Stomach (tissue), 9 donors: Measurements from ENCODE around the gene CACNG4. TPM values are rescaled to one million over a fixed set of nuclear protein-coding genes. Genes with fewer than 3 reads are reported as not detected.
A peak's percentile ranks its signal among the peaks of the same experiment; 100 is the strongest.

ENCODE experiments used
- DNase-seq, 2 donors: peaks; one replicate each; pipeline versions ENCODE4 v3.0.0 to v3.0.0-alpha.2; 2013 to 2019
- H3K27ac ChIP-seq, 5 donors: fragments of 200-600 bp in 4 of 5; sonication (generic) in 4 of 5; one replicate each; pipeline ENCODE4 v1.5.1; 2013 to 2019; ENCODE audit warnings: mild to moderate bottlenecking in 1 of 5, moderate library complexity in 1 of 5
- H3K27me3 ChIP-seq, 3 donors: fragments of 200-600 bp; sonication (generic); one replicate each; pipeline ENCODE4 v1.5.1; 2017 to 2019; ENCODE audit warnings: mixed run types in 1 of 3
- H3K36me3 ChIP-seq, 4 donors: fragments of 200-600 bp; sonication (generic); 1 replicate in 3 of 4; 2 replicates in 1 of 4; pipeline ENCODE4 v1.5.1; 2016 to 2019
- H3K4me1 ChIP-seq, 4 donors: fragments of 200-600 bp; sonication (generic); one replicate each; pipeline ENCODE4 v1.5.1; 2016 to 2019
- H3K4me3 ChIP-seq, 4 donors: fragments of 200-600 bp; sonication (generic) in 3 of 4; one replicate each; pipeline ENCODE4 v1.5.1; 2016 to 2019; ENCODE audit warnings: mild to moderate bottlenecking in 1 of 4
- H3K9me3 ChIP-seq, 4 donors: fragments of 200-600 bp; sonication (generic); one replicate each; pipeline ENCODE4 v1.5.1; 2016 to 2019
- CTCF ChIP-seq, 7 experiments: fragments of 450-650 bp in 4 of 7; fragments of 200-600 bp in 3 of 7; sonication (generic) in 3 of 7; IDR thresholded peaks; one replicate each; pipeline ENCODE4 v1.5.1; 2016 to 2019; ENCODE audit warnings: antibody characterized with exemption in 7 of 7, control low read depth in 2 of 7, mild to moderate bottlenecking in 1 of 7
- EP300 ChIP-seq: sonication (generic); formaldehyde crosslinking; IDR thresholded peaks from one replicate; pipeline ENCODE4 v1.6.1; 2017; ENCODE audit warnings: antibody characterized with exemption
- POLR2A ChIP-seq, 4 donors: fragments of 450-650 bp; IDR thresholded peaks; one replicate each; pipeline ENCODE4 v1.6.1; 2016; ENCODE audit warnings: antibody characterized with exemption in 4 of 4, control low read depth in 2 of 4, mild to moderate bottlenecking in 1 of 4, moderate library complexity in 1 of 4
- POLR2AphosphoS5 ChIP-seq, 3 donors: sonication (generic); formaldehyde crosslinking; IDR thresholded peaks; one replicate each; pipeline ENCODE4 v1.6.1; 2016; ENCODE audit warnings: antibody characterized with exemption in 3 of 3
- WGBS, 5 donors: extraction: QIAGEN DNeasy Blood & Tissue Kit in 3 of 5; methylation state at CpG; one replicate each; pipeline versions ENCODE4 v1.1.5 to v1.1.7; 2013 to 2018; 5-methylcytosine and 5-hydroxymethylcytosine counted together
- intact Hi-C: fragments of 100-400 bp; cut with DNase I; formaldehyde crosslinking; loops from one replicate; pipeline ENCODE4 v1.15.1; 2023; ENCODE audit warnings: low total_unique reads
- polyA plus RNA-seq, 3 donors: library from polyadenylated mRNA; stranded (reverse); fragments of 200-250 nt; gene quantifications; one replicate each; pipeline ENCODE4 v1.2.3, GENCODE V29; 2013
- total RNA-seq, 5 donors: library from RNA; depleted of rRNA; stranded (reverse); fragments of >200 nt; gene quantifications; one replicate each; pipeline versions ENCODE4 v1.1.0 to v1.2.3, GENCODE V29; 2014 to 2016
- donor health status: healthy with polysubstance abuse.
- donor health status: Bipolar disorder and iron deficiency.
- donor health status: healthy.

CACNG4 gene
- total and polyA plus RNA-seq, 8 donors = 0.15 to 8.8 (median 0.96) TPM; not detected in 2

GRCh38 chr17:66966298-66966697 is 1.8 kb downstream of the CACNG4 start:
- Histone ChIP-seq H3K27me3 (peaks cover 0 to 95% (median 46%) of the 10 kb centered on the region in 3 donors), H3K4me1 (peaks cover 18 to 39% (median 29%) of the 10 kb centered on the region in 4 donors)

GRCh38 chr17:66966704-66967418 is 2.4 kb downstream of the CACNG4 start:
- TF ChIP-seq POLR2AphosphoS5 (IDR thresholded peaks at IDR 0.05) (no peak), EP300 (no peak), POLR2A (IDR thresholded peaks at IDR 0.05) (no peak), CTCF (IDR thresholded peaks at IDR 0.05) (no peak)
- no peaks in the 10 kb centered on the region for H3K36me3 ChIP-seq
- WGBS, 5 donors = 70 to 84% (median 78%) methylated on average over 8 to 9 of the region's 9 CpGs
- H3K27me3 ChIP-seq = peaks cover 0 to 95% (median 46%) of the 10 kb centered on the region in 3 donors
- no peak for DNase-seq
- H3K27ac ChIP-seq = no peak overlapping the region
- no peaks in the 10 kb centered on the region for H3K9me3 ChIP-seq
- peak overlapping the region in 1 of 4 donors; percentile 66 for H3K4me3 ChIP-seq
- intact Hi-C loops = no loop called here
- H3K4me1 ChIP-seq = peaks cover 18 to 39% (median 29%) of the 10 kb centered on the region in 4 donors

More at GRCh38 chr17:66966298-66966697, 1.8 kb downstream of the CACNG4 start:
- Histone ChIP-seq H3K9me3 (no peaks in the 10 kb centered on the region), H3K4me3 (peak overlapping the region; percentile 48 to 66 (median 50)), H3K27ac (no peak overlapping the region), H3K36me3 (no peaks in the 10 kb centered on the region)
- 9 to 18% (median 15%) methylated on average over 11 of the region's 11 CpGs for WGBS, 5 donors
- intact Hi-C loops = no loop called here
- TF ChIP-seq EP300 (no peak), CTCF (IDR thresholded peaks at IDR 0.05) (no peak), POLR2AphosphoS5 (IDR thresholded peaks at IDR 0.05) (no peak), POLR2A (IDR thresholded peaks at IDR 0.05) (no peak)
- no peak for DNase-seq

GRCh38 chr17:66967837-66968543 is 3.5 kb downstream of the CACNG4 start:
- Histone ChIP-seq H3K27me3 (peaks cover 0 to 95% (median 46%) of the 10 kb centered on the region in 3 donors), H3K27ac (no peak overlapping the region), H3K9me3 (no peaks in the 10 kb centered on the region), H3K36me3 (no peaks in the 10 kb centered on the region), H3K4me3 (no peak overlapping the region), H3K4me1 (peaks cover 18 to 39% (median 29%) of the 10 kb centered on the region in 4 donors)
- 79 to 85% (median 83%) methylated on average over 10 of the region's 10 CpGs for WGBS, 5 donors
- TF ChIP-seq POLR2AphosphoS5 (IDR thresholded peaks at IDR 0.05) (no peak), POLR2A (IDR thresholded peaks at IDR 0.05) (no peak), CTCF (IDR thresholded peaks at IDR 0.05) (no peak), EP300 (no peak)
- intact Hi-C loops = no loop called here
- no peak for DNase-seq

- intact Hi-C loops = no loop called here
- H3K27me3 ChIP-seq = peaks cover 0 to 90% (median 39%) of the 10 kb centered on the region in 3 donors
These were observed 4.4 kb downstream of the CACNG4 start for GRCh38 chr17:66968916-66969315.

More at GRCh38 chr17:66968916-66969315, 4.4 kb downstream of the CACNG4 start:
- 44 to 85% (median 70%) methylated on average over 4 of the region's 4 CpGs for WGBS, 5 donors
- H3K9me3 ChIP-seq = no peaks in the 10 kb centered on the region
- peak overlapping the region in 1 of 5 donors; percentile 57 for H3K27ac ChIP-seq
- H3K4me3 ChIP-seq = no peak overlapping the region
- TF ChIP-seq POLR2AphosphoS5 (IDR thresholded peaks at IDR 0.05) = no peak
- no peak for DNase-seq
- no peaks in the 10 kb centered on the region for H3K36me3 ChIP-seq
- peaks cover 18 to 36% (median 27%) of the 10 kb centered on the region in 4 donors for H3K4me1 ChIP-seq
